ENCODE results near the gene NCOA3.

GRCh38 chr20:47694021-47694818, 192.5 kb downstream of the NCOA3 start:
- no peak for TF ChIP-seq CTCF (IDR thresholded peaks at IDR 0.05; ENCODE audit: low read depth, low read length, poor library complexity, severe bottlenecking)
- TF ChIP-seq EZH2phosphoT487 (IDR thresholded peaks at IDR 0.05; ENCODE audit: borderline replicate concordance, low read length), result no peak
